Epithelial cell of prostate (primary cell): ENCODE data around the gene IBTK.
A peak's percentile ranks its signal among the peaks of the same experiment; 100 is the strongest.
"Not testable (repeated sequence)": the region's sequence is repeated elsewhere in the genome, so short reads cannot be mapped to it uniquely, and the experiment has no call there.

Experiments
- DNase-seq: peaks from one replicate; pipeline ENCODE4 v3.0.0-alpha.2; 2011; ENCODE audit warnings: low read depth, low spot score
- H3K27ac ChIP-seq: fragments of 450-650 bp; 2 replicates; pipeline ENCODE4 v1.5.1; 2017; ENCODE audit warnings: mild to moderate bottlenecking

IBTK gene

GRCh38 chr6:82247505-82248272, at the start of gene IBTK:
IBTK (minus strand) TSS chr6:82247744; CDS start chr6:82240486, 7,258 bp downstream.
- peak within 1 kb of the TSS; percentile 96 for H3K27ac ChIP-seq
- DNase-seq: peak; percentile 48

- DNase-seq: no peak
- no peak overlapping the region for H3K27ac ChIP-seq
These were observed 36.3 kb upstream of the IBTK start for GRCh38 chr6:82283771-82284410.

GRCh38 chr6:82281550-82281949, 34.0 kb upstream of the IBTK start:
- not testable (repeated sequence) for H3K27ac ChIP-seq, DNase-seq

GRCh38 chr6:82277686-82278085, 30.1 kb upstream of the IBTK start:
- DNase-seq: no peak
- H3K27ac ChIP-seq: no peak overlapping the region

GRCh38 chr6:82275686-82276085, 28.1 kb upstream of the IBTK start:
- DNase-seq: no peak
- H3K27ac ChIP-seq: no peak overlapping the region

GRCh38 chr6:82273295-82273694, 25.8 kb upstream of the IBTK start:
- H3K27ac ChIP-seq: no peak overlapping the region
- DNase-seq: no peak

GRCh38 chr6:82270881-82271635, 23.5 kb upstream of the IBTK start:
- DNase-seq: no peak
- H3K27ac ChIP-seq: no peak overlapping the region

- H3K27ac ChIP-seq: no peak overlapping the region
- no peak for DNase-seq
These were observed 20.8 kb upstream of the IBTK start for GRCh38 chr6:82268301-82268846.

- no peak overlapping the region for H3K27ac ChIP-seq
- DNase-seq: no peak
These were observed 17.3 kb upstream of the IBTK start for GRCh38 chr6:82264824-82265223.

- H3K27ac ChIP-seq: no peak overlapping the region
These were observed 16.8 kb upstream of the IBTK start for GRCh38 chr6:82264321-82264720.

GRCh38 chr6:82263916-82264315, 16.4 kb upstream of the IBTK start:
- DNase-seq: no peak
- no peak overlapping the region for H3K27ac ChIP-seq

More at GRCh38 chr6:82264321-82264720, 16.8 kb upstream of the IBTK start:
- DNase-seq: no peak

GRCh38 chr6:82260997-82261732, 13.6 kb upstream of the IBTK start:
- H3K27ac ChIP-seq: no peak overlapping the region
- DNase-seq: no peak

- no peak overlapping the region for H3K27ac ChIP-seq
These were observed 11.8 kb upstream of the IBTK start for GRCh38 chr6:82259389-82259788.

GRCh38 chr6:82257088-82257774, 9.7 kb upstream of the IBTK start:
- no peak for DNase-seq
- no peak overlapping the region for H3K27ac ChIP-seq

More at GRCh38 chr6:82259389-82259788, 11.8 kb upstream of the IBTK start:
- DNase-seq: no peak

- not testable (repeated sequence) for DNase-seq, H3K27ac ChIP-seq
These were observed 7.2 kb upstream of the IBTK start for GRCh38 chr6:82254722-82255121.

GRCh38 chr6:82251942-82252341, 4.4 kb upstream of the IBTK start:
- no peak overlapping the region for H3K27ac ChIP-seq
- no peak for DNase-seq

- H3K27ac ChIP-seq: peak overlapping the region; percentile 96
- DNase-seq: no peak
These were observed 2.1 kb upstream of the IBTK start for GRCh38 chr6:82249381-82250253.

GRCh38 chr6:82248273-82248735, 760 bp upstream of the IBTK start:
- peak; percentile 90 for DNase-seq
- H3K27ac ChIP-seq: peak overlapping the region; percentile 96
